NCI-H2227 (cell line): ENCODE results near the gene SZT2.
"Not testable (repeated sequence)": the region's sequence is repeated elsewhere in the genome, so short reads cannot be mapped to it uniquely, and the experiment has no call there.

ENCODE experiments used
- DNase-seq: peaks from one replicate; lab custom pipeline; 2025; ENCODE audit not compliant: unreplicated experiment; lab: John Stamatoyannopoulos, UW

Gene SZT2

DNA sequence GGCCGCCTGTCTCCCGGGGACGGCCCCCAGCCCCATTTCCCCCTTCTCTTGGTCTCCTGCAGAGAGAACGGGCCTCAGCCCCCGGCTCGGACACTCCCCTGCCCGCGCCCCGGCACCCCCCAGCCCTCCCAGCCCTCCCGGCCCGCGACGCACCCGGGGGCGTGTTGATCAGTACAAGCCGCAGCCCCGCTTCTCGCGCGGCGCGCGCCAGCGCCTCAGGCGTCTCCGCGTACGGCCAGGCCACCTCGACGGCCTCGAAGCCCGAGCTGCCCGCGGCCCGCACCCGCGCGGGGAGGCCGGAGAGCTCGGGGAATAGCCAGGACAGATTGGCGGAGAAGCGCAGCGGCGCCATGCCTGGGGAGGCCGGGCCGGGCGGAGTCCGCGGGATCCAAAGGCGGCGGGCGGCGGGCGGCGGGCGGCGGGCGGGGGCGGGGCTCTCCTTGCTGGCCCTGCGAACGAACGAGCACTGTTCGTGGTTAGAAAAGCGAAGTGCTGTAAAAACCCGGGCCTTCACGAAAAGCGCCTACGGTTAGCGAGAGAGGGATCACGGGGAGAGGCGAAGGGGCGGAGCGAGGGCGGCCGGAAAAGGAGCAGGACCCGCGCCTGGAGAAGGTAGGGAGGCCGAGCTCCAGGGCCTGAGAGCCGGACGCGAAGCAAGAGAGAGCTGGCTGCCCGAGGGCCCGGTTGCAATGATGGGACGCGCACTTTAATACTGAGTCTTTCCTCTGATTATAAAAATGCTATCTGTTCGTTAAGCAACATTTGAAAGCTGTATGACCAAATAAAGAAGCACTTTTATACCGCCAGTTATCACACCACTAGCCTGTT, 64.0 kb downstream of the SZT2 start, which contains the start of gene HYI:
TSS of gene HYI (minus strand) at position 490 of the 828 bp plus-strand sequence. CDS start at position 352, 138 bp downstream.
- peak; percentile 93 for DNase-seq

DNA sequence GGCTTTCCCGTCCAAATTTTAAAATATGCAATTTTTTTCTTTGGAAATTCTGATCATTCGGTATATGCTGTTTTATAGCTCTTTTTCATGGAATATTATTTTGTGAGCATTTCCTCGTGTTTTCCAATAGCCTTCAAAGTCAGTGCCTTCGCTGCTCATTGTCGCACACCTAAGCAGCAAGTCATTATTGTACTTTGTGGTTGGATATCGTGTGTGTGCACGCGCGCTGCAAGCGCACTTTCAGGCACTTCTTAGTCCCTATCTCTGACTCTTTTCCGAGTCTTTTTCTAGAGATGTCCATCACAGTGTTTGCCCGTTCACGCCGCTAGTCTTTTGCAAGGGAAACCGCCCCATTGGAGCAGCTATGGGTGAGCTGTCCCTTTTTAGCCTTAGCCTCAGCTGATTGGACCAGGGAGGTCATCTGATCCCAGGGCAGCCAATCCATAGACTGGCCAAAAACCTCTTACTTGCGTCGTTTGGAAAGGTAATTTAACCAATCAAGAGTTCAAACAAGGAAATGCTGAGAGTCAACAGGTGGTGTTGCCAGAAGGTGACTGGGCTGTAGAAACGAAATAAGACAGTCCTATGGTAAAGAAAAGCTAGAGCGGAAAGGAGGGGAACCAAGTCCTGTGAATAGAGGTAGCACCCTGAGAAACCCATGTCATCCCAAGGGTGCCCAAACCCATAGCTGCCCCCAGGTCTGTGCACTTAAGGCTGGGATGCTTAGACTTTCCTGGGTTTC, 64.7 kb downstream of the SZT2 start:
- peak; percentile 89 for DNase-seq

DNA sequence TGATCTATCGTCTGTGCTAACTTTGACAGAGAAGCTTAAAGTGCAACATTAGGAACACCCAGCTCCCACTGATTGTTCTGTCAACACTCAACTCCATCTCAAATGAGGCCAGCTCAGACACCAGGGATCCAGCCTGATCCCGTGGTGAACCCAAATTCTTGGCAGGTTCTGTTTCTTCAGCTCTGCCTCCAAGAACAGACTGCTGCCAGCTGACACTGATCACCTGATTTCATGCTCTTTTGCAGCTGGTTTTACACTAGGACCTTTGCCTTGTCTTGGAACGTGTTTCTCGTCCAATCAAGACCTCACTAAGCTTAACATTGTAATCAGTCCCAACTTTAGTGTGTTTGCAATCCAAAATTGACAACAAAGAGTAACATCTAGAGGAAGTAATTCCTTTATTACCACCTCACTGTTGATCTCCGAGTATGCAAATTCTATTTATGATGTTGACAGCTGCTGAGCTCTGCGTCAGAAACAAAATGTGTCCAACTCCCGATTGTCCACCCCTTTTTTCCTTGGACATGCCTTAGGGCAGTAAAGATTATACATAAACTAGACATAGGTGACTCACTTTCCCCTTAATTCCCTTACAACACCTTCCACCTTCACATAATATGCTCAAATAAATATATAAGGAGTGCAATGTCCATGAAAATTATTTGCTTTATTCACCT, 65.7 kb downstream of the SZT2 start:
- DNase-seq = no peak

DNA sequence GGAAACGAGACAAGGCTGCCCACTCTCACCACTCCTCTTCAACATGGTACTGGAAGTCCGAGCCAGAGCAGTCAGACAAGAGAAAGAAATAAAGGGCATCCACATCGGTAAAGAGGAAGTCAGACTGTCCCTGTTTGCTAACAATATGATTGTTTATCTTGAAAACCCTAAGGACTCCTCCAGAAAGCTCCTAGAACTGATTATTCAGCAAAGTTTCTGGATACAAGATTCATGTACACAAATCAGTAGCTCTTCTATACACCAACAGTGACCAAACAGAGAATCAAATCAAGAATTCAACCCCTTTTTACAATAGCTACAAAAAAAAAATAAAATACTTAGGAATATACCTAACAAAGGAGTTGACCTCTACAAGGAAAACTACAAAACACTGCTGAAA, 68.7 kb downstream of the SZT2 start:
- DNase-seq = not testable (repeated sequence)

DNA sequence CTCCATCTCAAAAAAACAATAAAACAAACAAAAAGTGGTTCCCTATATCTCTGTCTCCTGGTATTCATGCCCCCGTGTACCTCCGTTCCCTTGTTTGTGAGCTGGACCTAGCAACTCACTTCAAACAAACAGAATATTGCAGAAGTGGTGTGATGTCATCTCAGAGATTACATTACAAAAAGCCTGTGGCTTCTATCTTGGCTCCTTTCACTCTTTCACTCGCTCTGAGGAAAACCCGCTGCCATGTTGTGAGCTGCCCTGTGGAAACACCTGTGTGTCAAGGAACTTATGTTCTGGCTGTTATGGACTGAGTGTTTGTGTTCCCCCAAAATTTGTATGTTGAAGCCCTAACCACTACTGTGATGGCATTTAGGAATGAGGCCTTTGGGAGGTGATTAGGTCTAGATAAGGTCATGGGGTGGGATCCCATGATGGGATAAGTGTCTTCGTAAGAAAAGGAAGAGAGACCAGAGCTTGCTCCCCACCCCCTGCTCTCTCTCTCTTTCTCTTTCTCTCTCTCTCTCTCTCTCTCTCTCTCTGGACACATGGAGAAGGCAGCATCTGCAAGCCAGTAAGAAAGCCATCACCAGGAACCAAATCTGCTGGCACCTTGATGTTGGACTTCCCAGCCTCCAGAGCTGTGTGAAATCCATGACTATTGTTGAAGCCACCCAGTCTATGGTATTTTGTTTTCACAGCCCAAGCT, 71.4 kb downstream of the SZT2 start:
- DNase-seq = no peak

DNA sequence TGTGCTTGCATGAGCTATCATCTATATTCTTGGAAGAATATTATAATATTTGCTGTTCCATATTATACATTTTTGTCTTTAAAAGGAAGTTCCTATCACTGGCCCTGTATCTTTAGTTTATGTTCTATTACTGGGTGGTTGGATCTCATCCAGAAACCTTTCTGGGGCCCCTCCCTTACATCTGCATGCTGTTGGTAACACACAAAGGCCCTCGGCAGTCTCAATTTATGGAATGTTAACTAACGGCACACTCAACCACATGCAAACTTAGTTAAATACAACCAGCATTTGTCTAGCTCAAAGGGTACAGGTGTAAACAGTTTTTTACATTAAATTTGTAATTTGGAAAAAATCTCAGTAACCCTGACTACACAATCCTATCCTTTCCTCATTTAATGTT, 73.8 kb downstream of the SZT2 start:
- DNase-seq = no peak

DNA sequence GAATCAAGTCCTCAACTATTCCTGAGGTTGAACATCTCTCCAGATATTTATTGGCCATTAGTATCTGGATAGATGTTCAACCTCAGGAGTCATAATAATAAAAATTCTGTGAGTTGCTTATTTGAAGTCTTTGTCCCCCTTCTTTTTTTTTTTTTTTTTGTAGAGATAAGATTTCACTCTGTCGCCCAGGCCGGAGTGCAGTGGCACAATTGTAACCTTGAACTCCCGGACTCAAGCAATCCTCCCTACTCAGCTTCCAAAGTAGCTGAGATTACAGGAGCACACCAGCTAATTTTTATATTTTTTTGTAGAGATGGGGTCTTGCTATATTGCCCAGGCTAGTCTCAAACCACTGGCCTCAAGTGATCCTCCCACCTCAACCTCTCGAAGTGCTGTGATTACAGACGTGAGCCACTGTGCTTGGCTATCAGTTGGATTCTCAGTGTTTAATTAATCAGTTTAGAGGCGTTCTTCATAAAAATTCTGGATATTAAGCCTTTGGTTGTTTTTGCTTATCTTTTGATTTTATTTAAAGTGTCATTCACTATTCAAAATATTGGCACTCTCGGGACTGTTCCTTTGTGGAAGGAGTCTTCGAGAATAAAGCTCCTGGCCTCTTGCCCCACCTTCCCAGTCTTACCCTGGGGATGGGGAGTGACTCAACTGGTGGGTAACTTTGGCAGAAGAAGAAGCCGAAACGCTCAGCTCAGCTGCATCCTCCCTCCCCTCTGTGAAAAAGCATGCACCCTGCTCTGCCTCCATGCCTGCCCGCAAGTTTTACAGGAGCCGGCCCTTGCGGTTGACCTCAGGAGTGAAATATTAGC, 75.2 kb downstream of the SZT2 start:
- DNase-seq = no peak

DNA sequence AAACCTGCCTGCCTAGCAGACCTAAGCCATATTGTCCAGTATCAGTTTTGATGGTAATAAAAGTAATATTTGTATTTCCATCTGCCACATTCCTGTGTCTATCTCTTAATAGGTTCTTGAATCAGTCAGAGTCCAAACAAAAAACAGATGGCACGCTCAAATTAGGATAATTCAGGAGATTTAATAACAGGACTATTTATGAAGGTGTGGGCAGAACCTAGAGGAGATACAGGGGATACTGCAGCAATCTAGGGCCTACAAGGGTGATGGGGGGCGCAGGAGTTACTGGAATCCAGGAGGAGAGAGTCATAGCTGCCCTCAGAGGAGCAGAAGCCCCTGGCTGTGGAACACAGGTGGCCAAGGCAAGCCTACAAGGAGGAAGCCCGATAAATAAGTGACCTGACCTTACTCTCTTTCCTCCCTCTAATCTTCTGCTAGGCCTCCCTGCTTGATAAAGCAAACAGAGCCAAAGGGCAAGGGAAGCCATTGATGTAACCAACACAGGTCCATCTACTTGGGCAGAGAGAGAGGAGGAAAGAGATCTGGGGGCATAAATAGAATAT, 75.9 kb downstream of the SZT2 start:
- DNase-seq = no peak

DNA sequence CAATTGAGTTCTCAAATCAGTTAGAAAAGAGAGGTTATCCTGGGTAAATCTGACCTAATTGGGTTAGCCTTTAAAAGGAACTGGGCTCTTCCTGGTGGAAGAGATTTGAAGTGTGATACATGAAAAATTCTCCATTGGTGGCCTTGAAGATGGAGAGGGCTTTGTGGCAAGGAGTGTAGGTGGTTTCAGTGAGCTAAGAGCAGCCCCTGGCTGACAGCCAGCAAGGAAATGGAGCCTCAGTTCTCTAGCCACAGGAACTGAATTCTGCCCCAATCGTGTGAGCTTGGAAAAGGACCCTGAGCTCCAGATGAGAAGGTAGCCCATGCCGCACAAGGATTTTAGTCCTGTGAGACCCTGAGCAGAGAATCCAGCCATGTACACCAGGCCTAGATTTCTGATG, 76.7 kb downstream of the SZT2 start:
- DNase-seq = no peak

DNA sequence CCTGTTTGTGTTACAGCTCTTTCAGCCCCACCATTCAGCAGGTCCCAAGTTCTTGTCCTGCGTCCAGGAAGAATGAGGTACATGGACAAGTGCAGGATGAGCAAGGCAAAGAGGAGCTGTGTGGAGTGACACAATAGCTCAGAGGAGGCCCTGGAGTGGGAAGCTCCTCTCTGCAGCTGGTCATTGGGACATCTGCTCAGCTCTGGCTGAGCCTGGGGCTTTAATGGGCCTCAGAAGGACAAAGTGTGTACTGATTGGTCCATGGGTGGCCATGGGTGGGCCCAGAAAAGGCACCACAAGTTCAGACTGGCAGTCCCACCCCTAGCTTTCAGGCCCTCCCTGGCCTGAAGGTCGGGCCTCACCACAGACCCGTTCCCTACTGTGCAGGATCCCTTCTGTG, 78.7 kb downstream of the SZT2 start:
- DNase-seq = no peak

DNA sequence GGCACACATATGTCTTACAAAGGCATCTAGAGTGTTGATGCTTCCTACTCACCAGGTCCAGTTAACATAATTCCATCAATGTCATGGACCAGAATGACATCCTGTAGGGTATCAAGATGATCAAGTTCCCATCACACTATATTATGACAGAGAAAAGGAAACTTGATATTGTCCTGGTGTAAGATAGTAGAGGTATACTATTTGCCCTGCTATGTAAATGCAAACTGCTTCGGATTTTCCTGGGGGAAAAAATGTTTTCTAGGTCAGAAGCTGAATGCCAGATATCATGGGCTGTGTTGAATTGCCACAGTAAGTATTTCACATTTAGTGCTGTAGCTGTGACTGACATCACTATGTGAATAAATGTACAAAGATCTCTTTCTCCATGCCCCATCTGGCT, 80.2 kb downstream of the SZT2 start:
- DNase-seq = no peak

DNA sequence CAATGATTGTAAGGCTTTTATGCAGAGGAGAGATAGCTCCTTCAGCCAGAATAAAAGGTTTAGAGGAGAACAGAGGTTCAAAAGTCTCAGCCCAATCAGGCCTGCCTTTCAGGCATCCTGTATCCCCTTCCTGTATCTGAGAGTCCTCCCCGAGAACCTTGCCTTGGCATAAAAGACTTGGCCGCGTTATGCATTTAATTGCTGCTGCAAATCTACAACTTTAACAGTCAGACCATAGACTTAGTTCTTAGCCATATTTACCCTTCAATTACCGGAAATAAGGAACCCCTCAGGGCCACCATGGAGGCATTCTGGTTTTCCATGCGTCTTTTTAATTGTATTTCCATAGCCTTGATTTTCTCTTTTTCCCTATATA, 82.4 kb downstream of the SZT2 start:
- DNase-seq = no peak

DNA sequence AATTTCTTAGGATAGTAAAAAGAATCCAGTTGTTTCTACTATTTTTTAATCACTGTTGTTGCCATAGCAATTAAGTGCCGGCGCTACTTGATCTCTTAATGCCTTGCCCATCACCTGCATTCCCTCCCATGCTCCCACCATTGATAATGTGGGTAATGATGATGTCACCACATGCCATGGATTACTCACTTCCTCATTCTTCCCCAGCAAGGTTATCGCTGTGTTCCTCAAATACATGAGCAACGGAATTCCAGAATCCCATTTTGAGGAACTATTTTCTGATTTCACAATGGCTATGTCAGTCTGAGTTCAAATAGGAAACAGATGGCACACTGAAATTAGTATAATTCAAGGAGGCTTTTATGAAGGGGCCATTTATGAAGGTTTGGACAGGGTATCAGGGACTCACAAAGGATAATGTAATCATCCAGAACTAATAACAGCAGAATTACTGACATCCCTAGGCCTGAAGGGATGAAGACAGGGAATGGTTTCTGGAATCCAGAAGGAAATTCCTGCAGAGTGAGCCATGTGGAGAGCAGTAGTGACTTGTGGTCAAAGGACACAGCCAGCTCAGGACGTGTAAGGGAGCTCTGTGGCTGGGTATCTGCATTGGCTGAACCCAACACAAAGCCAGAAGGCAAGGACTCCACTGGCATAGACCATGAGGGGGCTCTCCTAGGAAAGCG, 82.9 kb downstream of the SZT2 start:
- DNase-seq = not testable (repeated sequence)

DNA sequence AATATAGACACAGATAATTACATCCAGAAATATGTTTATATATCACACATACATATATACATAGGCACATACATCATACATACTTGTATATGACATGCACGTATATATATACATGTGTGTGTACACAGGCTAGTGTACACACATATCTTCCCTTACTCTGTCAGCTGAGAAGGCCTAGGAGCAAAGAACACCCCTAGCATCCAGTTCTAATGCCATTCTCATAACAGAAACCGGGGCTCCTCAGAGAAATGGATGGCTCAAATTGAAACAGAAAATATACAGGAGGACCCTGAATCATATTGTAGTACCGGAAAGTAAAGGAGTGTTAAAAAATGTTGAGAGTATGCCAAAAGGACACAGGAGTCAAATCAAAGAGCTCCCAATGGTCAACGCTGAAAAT, 83.8 kb downstream of the SZT2 start:
- no peak for DNase-seq

DNA sequence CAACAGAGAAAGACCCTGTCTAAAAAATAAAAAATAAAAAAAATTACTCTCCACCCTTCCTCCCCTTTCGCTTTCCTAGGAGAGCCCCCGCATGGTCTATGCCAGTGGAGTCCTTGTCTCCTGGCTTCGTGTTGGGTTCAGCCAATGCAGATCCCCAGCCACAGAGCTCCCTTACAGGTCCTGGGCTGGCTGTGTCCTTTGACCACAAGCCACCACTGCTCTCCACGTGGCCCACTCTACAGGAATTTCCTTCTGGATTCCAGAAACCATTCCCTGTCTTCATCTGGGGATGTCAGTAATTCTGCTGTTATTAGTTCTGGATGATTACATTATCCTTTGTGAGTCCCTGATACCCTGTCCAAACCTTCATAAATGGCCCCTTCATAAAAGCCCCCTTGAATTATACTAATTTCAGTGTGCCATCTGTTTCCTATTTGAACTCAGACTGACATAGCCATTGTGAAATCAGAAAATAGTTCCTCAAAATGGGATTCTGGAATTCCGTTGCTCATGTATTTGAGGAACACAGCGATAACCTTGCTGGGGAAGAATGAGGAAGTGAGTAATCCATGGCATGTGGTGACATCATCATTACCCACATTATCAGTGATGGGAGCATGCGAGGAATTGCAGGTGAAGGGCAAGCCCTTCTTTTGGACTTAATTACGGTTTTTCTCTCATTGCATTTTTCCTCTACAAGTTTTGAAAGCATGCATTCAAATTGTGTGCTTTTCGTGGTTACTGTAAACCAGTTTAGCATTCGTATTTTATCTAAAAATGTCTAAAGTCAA, 86.1 kb downstream of the SZT2 start:
- DNase-seq = not testable (repeated sequence)

DNA sequence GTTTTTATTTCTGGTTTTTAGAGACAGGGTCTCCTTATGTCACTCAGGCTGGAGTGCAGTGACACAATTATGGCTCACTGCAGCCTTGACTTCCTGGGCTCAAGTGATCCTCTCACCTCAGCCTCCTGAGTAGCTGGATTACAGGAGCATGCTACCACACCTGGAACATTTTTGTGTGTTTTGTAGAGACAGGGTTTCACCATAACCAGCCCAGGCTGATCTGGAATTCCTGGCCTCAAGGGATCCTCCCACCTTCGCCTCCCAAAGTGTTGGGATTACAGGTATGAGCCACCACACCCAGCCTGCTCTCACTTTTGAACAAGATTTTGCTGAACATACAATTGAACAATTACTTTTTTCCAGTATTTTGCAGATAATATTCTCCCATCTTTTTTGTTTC, 88.0 kb downstream of the SZT2 start:
- no peak for DNase-seq

DNA sequence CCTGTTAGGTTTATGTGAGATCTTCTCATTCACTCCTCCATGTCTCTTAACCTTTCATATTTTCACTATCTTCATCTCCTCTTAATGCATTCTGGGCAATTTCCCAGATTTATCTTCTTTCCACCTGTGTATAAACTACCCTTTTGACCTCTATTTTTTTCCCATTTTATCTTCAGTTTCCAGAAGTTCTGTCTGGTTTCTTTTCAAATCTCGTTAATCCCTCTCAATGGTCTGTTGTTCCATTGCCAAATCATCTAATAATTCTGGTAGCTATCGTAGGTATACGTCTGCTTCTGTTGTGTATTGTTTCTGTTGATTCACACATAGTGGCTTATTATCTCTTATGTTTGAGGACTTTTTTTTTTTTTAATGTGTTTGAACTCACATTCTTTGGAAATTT, 89.7 kb downstream of the SZT2 start:
- DNase-seq = no peak

DNA sequence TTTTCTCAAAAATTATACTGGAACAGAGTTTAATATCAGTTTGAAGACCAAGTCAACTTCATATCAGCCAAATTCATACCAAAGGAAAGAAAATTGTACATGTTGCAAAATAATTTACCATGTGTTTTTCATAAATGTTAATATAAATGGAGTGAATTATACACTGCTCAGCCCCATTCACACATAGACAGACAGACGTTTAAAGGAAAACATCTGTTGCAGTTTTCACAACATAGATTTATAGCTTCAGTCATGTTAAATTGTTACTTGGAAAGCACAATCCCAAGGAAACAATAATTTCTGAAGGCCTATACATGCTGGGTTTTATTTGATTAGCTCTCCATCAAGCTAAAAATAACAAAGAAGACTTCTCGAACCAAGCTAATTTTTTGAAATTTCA, 91.8 kb downstream of the SZT2 start:
- no peak for DNase-seq

DNA sequence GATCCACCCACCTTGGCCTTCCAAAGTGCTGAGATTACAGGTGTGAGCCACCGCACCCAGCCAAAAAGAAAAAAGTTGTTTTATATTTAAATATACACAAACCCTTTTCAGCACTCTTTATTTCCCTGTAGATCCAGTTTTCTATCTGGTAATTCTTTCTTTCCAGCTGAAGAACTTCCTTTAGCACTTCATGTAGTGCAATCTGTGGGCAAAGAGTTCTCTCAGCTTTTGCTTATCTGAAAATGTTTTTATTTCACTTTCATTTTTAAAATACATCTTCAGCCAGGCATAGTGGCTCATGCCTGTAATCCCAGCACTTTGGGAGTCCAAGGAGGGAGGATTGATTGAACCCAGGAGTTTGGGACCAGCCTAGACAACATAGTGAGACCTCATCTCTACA, 92.5 kb downstream of the SZT2 start:
- no peak for DNase-seq
